ENCODE data around the gene TDO2. TPM values are rescaled to one million over a fixed set of nuclear protein-coding genes. Genes with fewer than 3 reads are reported as not detected.

Gene TDO2
- total RNA-seq, 4 donors from 2014 or later, result not detected

DNA sequence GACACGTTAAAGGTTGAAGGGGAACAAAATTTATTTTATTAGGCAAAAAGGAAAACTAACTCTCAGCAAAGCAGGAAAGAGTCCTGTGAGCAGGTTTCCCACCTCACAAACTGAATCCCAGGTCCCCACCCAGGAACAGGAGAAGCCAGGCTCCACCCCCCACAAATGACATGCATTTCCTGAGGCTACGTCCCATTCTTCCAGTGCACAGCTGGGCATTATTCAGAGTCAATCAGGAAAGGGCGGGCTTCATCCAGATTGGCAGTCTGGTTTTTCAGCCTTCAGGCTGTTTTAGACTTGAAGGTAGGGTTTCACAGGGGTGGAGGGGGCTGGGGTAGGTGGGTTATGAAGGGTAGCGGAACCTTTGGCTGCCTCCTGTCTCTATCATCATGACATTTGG lies 25.5 kb upstream of the TDO2 start:
- no peaks in the 10 kb centered on the region for H3K36me3 ChIP-seq
- 91% methylated on average over 4 of the region's 4 CpGs for WGBS
- DNase-seq (ENCODE audit: extremely low spot score), result no peak
- no peaks in the 10 kb centered on the region for H3K27me3 ChIP-seq
- TF ChIP-seq POLR2AphosphoS5 (IDR thresholded peaks at IDR 0.05) (no peak), EP300 (IDR thresholded peaks at IDR 0.05) (no peak), POLR2A (IDR thresholded peaks at IDR 0.05; ENCODE audit: low read depth) (no peak)
- TF ChIP-seq, protein P1, sequence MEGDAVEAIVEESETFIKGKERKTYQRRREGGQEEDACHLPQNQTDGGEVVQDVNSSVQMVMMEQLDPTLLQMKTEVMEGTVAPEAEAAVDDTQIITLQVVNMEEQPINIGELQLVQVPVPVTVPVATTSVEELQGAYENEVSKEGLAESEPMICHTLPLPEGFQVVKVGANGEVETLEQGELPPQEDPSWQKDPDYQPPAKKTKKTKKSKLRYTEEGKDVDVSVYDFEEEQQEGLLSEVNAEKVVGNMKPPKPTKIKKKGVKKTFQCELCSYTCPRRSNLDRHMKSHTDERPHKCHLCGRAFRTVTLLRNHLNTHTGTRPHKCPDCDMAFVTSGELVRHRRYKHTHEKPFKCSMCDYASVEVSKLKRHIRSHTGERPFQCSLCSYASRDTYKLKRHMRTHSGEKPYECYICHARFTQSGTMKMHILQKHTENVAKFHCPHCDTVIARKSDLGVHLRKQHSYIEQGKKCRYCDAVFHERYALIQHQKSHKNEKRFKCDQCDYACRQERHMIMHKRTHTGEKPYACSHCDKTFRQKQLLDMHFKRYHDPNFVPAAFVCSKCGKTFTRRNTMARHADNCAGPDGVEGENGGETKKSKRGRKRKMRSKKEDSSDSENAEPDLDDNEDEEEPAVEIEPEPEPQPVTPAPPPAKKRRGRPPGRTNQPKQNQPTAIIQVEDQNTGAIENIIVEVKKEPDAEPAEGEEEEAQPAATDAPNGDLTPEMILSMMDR (IDR thresholded peaks at IDR 0.05), result no peak
- intact Hi-C loops (cut with DNase I), result no loop called here
- no peak overlapping the region for H3K4me3 ChIP-seq
- H3K4me1 ChIP-seq, result no peaks in the 10 kb centered on the region
- peaks cover 0 to 5% (median 0%) of the 10 kb centered on the region in 4 donors for H3K9me3 ChIP-seq
- no peak overlapping the region for H3K27ac ChIP-seq (replicated peaks in 1 of 4)

DNA sequence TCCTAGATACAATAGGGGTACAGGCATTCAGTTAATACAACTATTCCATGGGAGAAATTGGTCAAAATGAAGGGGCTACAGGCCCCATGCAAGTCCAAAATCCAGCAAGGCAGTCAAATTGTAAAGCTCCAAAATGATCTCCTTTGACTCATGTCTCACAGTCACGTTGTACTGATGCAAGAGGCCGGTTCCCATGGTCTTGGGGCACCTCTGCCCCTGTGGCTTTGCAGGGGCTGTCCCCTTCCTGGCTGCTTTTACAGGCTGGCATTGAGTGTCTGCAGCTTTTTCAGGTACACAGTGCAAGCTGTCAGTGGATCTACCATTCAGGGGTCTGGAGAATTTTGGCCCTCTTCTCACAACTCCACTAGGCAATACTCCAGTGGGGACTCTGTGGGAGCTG lies 24.9 kb upstream of the TDO2 start:
- Histone ChIP-seq H3K4me1 (no peaks in the 10 kb centered on the region), H3K27me3 (no peaks in the 10 kb centered on the region), H3K9me3 (peaks cover 0 to 5% (median 0%) of the 10 kb centered on the region in 4 donors), H3K4me3 (no peak overlapping the region), H3K27ac (replicated peaks in 1 of 4) (no peak overlapping the region), H3K36me3 (no peaks in the 10 kb centered on the region)
- TF ChIP-seq, protein P1 (IDR thresholded peaks at IDR 0.05), result no peak
- TF ChIP-seq EP300 (IDR thresholded peaks at IDR 0.05) (no peak), POLR2AphosphoS5 (IDR thresholded peaks at IDR 0.05) (no peak)
- 38% methylated on average over 2 of the region's 2 CpGs for WGBS
- no peak for DNase-seq (ENCODE audit: extremely low spot score)
- intact Hi-C loops (cut with DNase I), result no loop called here

DNA sequence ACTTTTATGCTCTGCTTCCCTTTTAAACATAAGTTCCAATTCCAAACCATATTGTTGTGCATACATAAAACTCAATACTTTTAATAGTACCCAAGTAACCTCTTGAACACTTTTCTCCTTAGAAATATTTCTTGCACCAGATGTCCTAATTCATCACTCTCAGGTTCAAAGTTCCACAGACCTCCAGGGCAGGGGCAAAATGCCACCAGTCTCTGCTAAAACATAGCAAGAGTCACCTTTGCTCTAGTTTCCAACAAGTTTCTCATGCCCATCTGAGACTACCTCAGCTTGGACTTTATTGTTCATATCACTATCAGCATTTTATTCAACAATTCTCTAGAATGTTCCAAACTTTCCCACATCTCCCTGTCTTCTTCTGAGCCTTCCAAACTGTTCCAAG lies 23.7 kb upstream of the TDO2 start:
- Histone ChIP-seq H3K27me3 (no peaks in the 10 kb centered on the region), H3K4me1 (no peaks in the 10 kb centered on the region), H3K36me3 (no peaks in the 10 kb centered on the region), H3K9me3 (peaks cover 0 to 5% (median 0%) of the 10 kb centered on the region in 4 donors), H3K4me3 (no peak overlapping the region), H3K27ac (replicated peaks in 1 of 4) (no peak overlapping the region)
- DNase-seq (ENCODE audit: extremely low spot score), result no peak
- intact Hi-C loops (cut with DNase I), result no loop called here
- TF ChIP-seq POLR2AphosphoS5 (IDR thresholded peaks at IDR 0.05), result no peak
- TF ChIP-seq, protein P1 (IDR thresholded peaks at IDR 0.05), result no peak
- TF ChIP-seq EP300 (IDR thresholded peaks at IDR 0.05), result no peak
- TF ChIP-seq POLR2A (IDR thresholded peaks at IDR 0.05; ENCODE audit: low read depth), result no peak

DNA sequence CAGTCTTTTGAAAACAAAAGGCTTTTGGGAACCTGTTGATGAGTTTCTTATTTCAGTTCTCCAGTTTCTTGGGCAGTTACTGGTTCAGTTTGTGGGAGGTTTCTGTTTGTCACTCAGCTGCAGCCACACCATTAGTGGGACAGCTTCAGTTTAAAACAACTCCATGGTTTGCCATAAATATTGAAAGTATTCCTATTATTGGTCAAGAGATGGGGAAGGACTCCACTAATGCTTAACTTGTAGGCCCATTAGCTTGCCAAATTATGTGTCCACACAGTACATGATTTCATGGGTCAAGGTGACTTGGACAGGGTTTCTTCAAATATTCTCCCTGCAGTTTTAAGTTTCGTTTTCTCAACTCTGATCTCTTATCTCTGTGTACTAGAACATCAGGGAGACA lies 21.9 kb upstream of the TDO2 start:
- WGBS, result 73% methylated on average over 1 of the region's 1 CpG
- H3K9me3 ChIP-seq, result no peaks in the 10 kb centered on the region
- H3K27me3 ChIP-seq, result no peaks in the 10 kb centered on the region
- no peak overlapping the region for H3K27ac ChIP-seq (replicated peaks in 1 of 4)
- H3K4me3 ChIP-seq, result no peak overlapping the region
- DNase-seq (ENCODE audit: extremely low spot score), result no peak
- intact Hi-C loops (cut with DNase I), result no loop called here
- no peak for TF ChIP-seq POLR2AphosphoS5 (IDR thresholded peaks at IDR 0.05)
- no peak for TF ChIP-seq POLR2A (IDR thresholded peaks at IDR 0.05; ENCODE audit: low read depth)
- TF ChIP-seq, protein P1 (IDR thresholded peaks at IDR 0.05), result no peak
- TF ChIP-seq EP300 (IDR thresholded peaks at IDR 0.05), result no peak
- no peaks in the 10 kb centered on the region for H3K4me1 ChIP-seq
- no peaks in the 10 kb centered on the region for H3K36me3 ChIP-seq

DNA sequence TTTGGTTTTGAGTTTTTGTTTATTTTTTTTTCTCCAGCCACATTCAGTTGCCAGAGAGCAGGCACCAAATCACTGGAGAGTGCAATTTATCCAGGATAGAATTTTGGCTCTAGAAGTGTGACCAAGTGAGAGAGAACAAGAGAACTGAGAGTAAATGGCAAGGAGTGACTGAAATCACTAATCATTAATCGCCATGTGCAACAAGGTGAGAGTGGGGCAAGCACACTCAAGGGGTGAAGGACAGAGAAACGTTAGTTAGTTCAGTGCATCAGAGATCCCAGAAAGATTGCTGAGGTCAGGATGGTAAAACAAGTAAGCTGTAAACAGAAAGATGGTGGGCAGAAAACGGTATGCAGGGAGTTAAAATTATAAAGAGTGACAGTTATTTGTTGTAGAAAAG lies 19.6 kb upstream of the TDO2 start:
- intact Hi-C loops (cut with DNase I), result no loop called here
- Histone ChIP-seq H3K4me1 (peaks cover 0 to under 1% (median 0%) of the 10 kb centered on the region in 4 donors), H3K27me3 (no peaks in the 10 kb centered on the region), H3K27ac (replicated peaks in 1 of 4) (no peak overlapping the region), H3K9me3 (no peaks in the 10 kb centered on the region), H3K4me3 (no peak overlapping the region), H3K36me3 (no peaks in the 10 kb centered on the region)
- DNase-seq (ENCODE audit: extremely low spot score), result no peak
- no peak for TF ChIP-seq POLR2AphosphoS5 (IDR thresholded peaks at IDR 0.05)
- TF ChIP-seq, protein P1 (IDR thresholded peaks at IDR 0.05), result no peak
- TF ChIP-seq EP300 (IDR thresholded peaks at IDR 0.05), result no peak
- TF ChIP-seq POLR2A (IDR thresholded peaks at IDR 0.05; ENCODE audit: low read depth), result no peak
- 81% methylated on average over 3 of the region's 3 CpGs for WGBS
